ENCODE results near the gene VWC2L. TPM values are rescaled to one million over a fixed set of nuclear protein-coding genes. Genes with fewer than 3 reads are reported as not detected.
A peak's percentile ranks its signal among the peaks of the same experiment; 100 is the strongest.

VWC2L gene
- total and polyA plus RNA-seq, 2 experiments from 2014 or later = 0.10 TPM; not detected in 1

DNA sequence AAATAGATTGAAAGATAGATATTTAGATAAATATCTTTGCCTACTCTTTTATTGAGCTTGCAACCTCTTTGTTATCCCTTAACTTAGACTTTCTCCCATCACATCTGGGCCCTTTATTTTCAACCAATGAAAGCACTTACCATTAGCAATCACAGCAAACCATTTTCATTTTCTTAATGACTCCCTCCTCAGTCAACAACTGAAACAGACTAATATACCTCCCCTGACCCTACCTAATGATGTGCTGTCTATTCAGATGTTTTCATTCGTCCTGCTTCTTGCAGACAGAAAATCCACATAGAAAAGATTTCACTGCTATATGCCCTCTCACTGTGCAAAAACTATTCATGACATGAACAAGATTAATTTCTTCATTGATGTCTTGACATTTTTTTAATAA lies 154.4 kb downstream of the VWC2L start:
- no peaks in the 10 kb centered on the region for H3K9me2 ChIP-seq (replicated peaks; ENCODE audit: insufficient read depth)
- 88% methylated on average over 1 of the region's 1 CpG for WGBS (ENCODE audit: low lambda C conversion rate, missing lambda C conversion rate)

DNA sequence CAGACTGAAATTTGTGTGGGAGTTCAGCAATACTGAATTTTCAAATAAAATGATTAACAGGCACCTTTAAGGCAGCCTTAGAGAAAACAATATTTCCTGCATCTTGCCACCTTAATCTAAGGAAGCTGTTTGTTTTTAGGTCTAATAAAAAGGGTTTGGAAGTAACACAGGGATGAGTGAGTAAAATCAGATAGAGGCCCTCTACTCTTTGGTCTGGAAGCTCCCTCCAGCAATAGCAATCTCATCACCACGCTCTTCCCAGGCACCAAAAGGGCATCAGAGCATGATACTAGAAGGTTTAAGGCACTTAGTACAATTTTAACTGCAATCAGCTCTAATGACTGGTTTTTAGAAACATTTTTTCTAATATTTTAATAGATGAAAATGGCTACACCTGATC lies 155.6 kb downstream of the VWC2L start:
- H3K9me2 ChIP-seq (replicated peaks; ENCODE audit: insufficient read depth) = no peaks in the 10 kb centered on the region
- H3K79me2 ChIP-seq = no peaks in the 10 kb centered on the region
- WGBS (ENCODE audit: low lambda C conversion rate, missing lambda C conversion rate) = 81% methylated on average over 1 of the region's 1 CpG
- H2AFZ ChIP-seq = no peak overlapping the region
- H3K4me2 ChIP-seq = no peak overlapping the region
- H3K9me3 ChIP-seq (ENCODE audit: low read depth) = no peaks in the 10 kb centered on the region
- H3K27me3 ChIP-seq = no peaks in the 10 kb centered on the region
- H3K27ac ChIP-seq = no peak overlapping the region
- H3K36me3 ChIP-seq (replicated peaks; ENCODE audit: insufficient read depth, low read depth) = no peaks in the 10 kb centered on the region
- no peak for DNase-seq (ENCODE audit: low spot score)
- H3K4me3 ChIP-seq = no peak overlapping the region
- H4K20me1 ChIP-seq (ENCODE audit: insufficient read depth, poor library complexity, severe bottlenecking) = no peaks in the 10 kb centered on the region
- TF ChIP-seq EZH2 (IDR thresholded peaks at IDR 0.05; ENCODE audit: borderline replicate concordance) (no peak), EZH2phosphoT487 (IDR thresholded peaks at IDR 0.05; ENCODE audit: low read depth, severe bottlenecking, unreplicated experiment) (no peak)
- TF ChIP-seq, protein P1, sequence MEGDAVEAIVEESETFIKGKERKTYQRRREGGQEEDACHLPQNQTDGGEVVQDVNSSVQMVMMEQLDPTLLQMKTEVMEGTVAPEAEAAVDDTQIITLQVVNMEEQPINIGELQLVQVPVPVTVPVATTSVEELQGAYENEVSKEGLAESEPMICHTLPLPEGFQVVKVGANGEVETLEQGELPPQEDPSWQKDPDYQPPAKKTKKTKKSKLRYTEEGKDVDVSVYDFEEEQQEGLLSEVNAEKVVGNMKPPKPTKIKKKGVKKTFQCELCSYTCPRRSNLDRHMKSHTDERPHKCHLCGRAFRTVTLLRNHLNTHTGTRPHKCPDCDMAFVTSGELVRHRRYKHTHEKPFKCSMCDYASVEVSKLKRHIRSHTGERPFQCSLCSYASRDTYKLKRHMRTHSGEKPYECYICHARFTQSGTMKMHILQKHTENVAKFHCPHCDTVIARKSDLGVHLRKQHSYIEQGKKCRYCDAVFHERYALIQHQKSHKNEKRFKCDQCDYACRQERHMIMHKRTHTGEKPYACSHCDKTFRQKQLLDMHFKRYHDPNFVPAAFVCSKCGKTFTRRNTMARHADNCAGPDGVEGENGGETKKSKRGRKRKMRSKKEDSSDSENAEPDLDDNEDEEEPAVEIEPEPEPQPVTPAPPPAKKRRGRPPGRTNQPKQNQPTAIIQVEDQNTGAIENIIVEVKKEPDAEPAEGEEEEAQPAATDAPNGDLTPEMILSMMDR (IDR thresholded peaks at IDR 0.05; ENCODE audit: poor library complexity) = no peak
- H3K4me1 ChIP-seq (ENCODE audit: insufficient read depth) = peaks cover 9% of the 10 kb centered on the region

More for the DNA sequence above, 154.4 kb downstream of the VWC2L start:
- TF ChIP-seq, protein P1 (IDR thresholded peaks at IDR 0.05; ENCODE audit: poor library complexity) = no peak
- no peak for TF ChIP-seq EZH2 (IDR thresholded peaks at IDR 0.05; ENCODE audit: borderline replicate concordance)
- Histone ChIP-seq H3K9me3 (ENCODE audit: low read depth) (no peaks in the 10 kb centered on the region), H4K20me1 (ENCODE audit: insufficient read depth, poor library complexity, severe bottlenecking) (no peaks in the 10 kb centered on the region), H3K4me2 (no peak overlapping the region), H3K27ac (no peak overlapping the region), H3K36me3 (replicated peaks; ENCODE audit: insufficient read depth, low read depth) (no peaks in the 10 kb centered on the region), H3K79me2 (no peaks in the 10 kb centered on the region), H3K27me3 (no peaks in the 10 kb centered on the region), H3K4me1 (ENCODE audit: insufficient read depth) (peaks cover 9% of the 10 kb centered on the region), H2AFZ (no peak overlapping the region), H3K4me3 (no peak overlapping the region)
- DNase-seq (ENCODE audit: low spot score) = no peak

DNA sequence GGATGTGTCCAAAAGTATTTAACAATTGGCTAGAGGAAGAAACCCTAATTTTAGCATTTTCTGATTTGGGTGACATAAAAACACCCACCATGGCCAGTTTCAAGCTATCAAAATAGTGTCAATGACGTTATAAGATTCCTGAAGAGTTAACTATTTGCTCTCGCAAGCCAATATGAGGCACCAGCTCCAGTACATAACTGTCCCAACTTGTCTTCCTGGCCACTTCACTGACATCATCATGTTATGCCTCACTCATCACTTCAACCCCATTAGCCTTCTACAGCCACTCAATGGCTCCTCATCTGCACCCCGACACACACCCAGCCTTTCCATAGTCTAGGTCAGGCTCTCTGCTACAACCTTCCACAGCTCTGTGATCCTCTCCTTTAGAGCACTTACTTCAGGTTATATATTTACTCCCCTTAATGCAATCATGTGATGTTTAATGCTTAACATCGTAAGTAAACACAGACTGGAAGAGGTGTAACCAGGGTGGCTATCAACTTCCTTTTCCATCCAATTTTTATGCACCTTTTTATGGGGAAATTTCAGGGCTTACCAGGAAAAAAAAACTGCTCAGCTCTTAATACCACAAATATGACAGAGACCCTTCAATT lies 158.7 kb downstream of the VWC2L start:
- Histone ChIP-seq H3K4me2 (peak overlapping the region; percentile 31), H3K27ac (peak overlapping the region; percentile 60), H3K4me3 (no peak overlapping the region), H2AFZ (no peak overlapping the region), H3K79me2 (no peaks in the 10 kb centered on the region), H3K36me3 (replicated peaks; ENCODE audit: insufficient read depth, low read depth) (no peaks in the 10 kb centered on the region), H3K9me3 (ENCODE audit: low read depth) (no peaks in the 10 kb centered on the region), H4K20me1 (ENCODE audit: insufficient read depth, poor library complexity, severe bottlenecking) (no peaks in the 10 kb centered on the region), H3K27me3 (no peaks in the 10 kb centered on the region), H3K4me1 (ENCODE audit: insufficient read depth) (peaks cover 9% of the 10 kb centered on the region), H3K9me2 (replicated peaks; ENCODE audit: insufficient read depth) (no peaks in the 10 kb centered on the region)
- 69% methylated on average over 4 of the region's 4 CpGs for WGBS (ENCODE audit: low lambda C conversion rate, missing lambda C conversion rate)
- peak; percentile 7 for DNase-seq (ENCODE audit: low spot score)
- TF ChIP-seq, protein P1 (IDR thresholded peaks at IDR 0.05; ENCODE audit: poor library complexity) = no peak
- no peak for TF ChIP-seq EZH2phosphoT487 (IDR thresholded peaks at IDR 0.05; ENCODE audit: low read depth, severe bottlenecking, unreplicated experiment)
- TF ChIP-seq EZH2 (IDR thresholded peaks at IDR 0.05; ENCODE audit: borderline replicate concordance) = no peak

Measured in hepatocyte (in vitro differentiated cells).